ENCODE measurements around the gene KIF20B.

Gene KIF20B

GRCh38 chr10:89798092-89798491 is 96.7 kb downstream of the KIF20B start:
- in situ Hi-C loops (cut with MboI; ENCODE audit: low sequenced_read_pairs, unreplicated experiment) = loop anchor here (5.0 to 25.0 kb wide), 3 partner anchors 329 to 1064 kb away; partner anchors contain the start of genes HTR7 and RPP30
- DNase-seq (ENCODE audit: low spot score) = no peak
- no peak for TF ChIP-seq CTCF (IDR thresholded peaks at IDR 0.05; ENCODE audit: borderline replicate concordance, control extremely low read depth, extremely low read depth, insufficient read depth, missing control alignments)

GRCh38 chr10:89799573-89799972 is 98.2 kb downstream of the KIF20B start:
- in situ Hi-C loops (cut with MboI; ENCODE audit: low sequenced_read_pairs, unreplicated experiment) = loop anchor here (5.0 to 25.0 kb wide), 3 partner anchors 328 to 1063 kb away; partner anchors contain the start of genes HTR7 and RPP30
- TF ChIP-seq CTCF (IDR thresholded peaks at IDR 0.05; ENCODE audit: borderline replicate concordance, control extremely low read depth, extremely low read depth, insufficient read depth, missing control alignments) = no peak
- no peak for DNase-seq (ENCODE audit: low spot score)

GRCh38 chr10:89805599-89806013 is 104.2 kb downstream of the KIF20B start:
- peak; percentile 48 for DNase-seq (ENCODE audit: low spot score)
- no peak for TF ChIP-seq CTCF (IDR thresholded peaks at IDR 0.05; ENCODE audit: borderline replicate concordance, control extremely low read depth, extremely low read depth, insufficient read depth, missing control alignments)
- in situ Hi-C loops (cut with MboI; ENCODE audit: low sequenced_read_pairs, unreplicated experiment) = no loop called here

GRCh38 chr10:89808842-89809241 is 107.5 kb downstream of the KIF20B start:
- DNase-seq (ENCODE audit: low spot score) = no peak
- no peak for TF ChIP-seq CTCF (IDR thresholded peaks at IDR 0.05; ENCODE audit: borderline replicate concordance, control extremely low read depth, extremely low read depth, insufficient read depth, missing control alignments)
- in situ Hi-C loops (cut with MboI; ENCODE audit: low sequenced_read_pairs, unreplicated experiment) = no loop called here

- in situ Hi-C loops (cut with MboI; ENCODE audit: low sequenced_read_pairs, unreplicated experiment) = no loop called here
- no peak for TF ChIP-seq CTCF (IDR thresholded peaks at IDR 0.05; ENCODE audit: borderline replicate concordance, control extremely low read depth, extremely low read depth, insufficient read depth, missing control alignments)
Measured at GRCh38 chr10:89809766-89810165, 108.4 kb downstream of the KIF20B start.

GRCh38 chr10:89810908-89811525 is 109.6 kb downstream of the KIF20B start:
- no peak for DNase-seq (ENCODE audit: low spot score)
- TF ChIP-seq CTCF (IDR thresholded peaks at IDR 0.05; ENCODE audit: borderline replicate concordance, control extremely low read depth, extremely low read depth, insufficient read depth, missing control alignments) = no peak
- in situ Hi-C loops (cut with MboI; ENCODE audit: low sequenced_read_pairs, unreplicated experiment) = no loop called here

More at GRCh38 chr10:89809766-89810165, 108.4 kb downstream of the KIF20B start:
- DNase-seq (ENCODE audit: low spot score) = no peak

All from GM13976 (cell line).